ENCODE data around the gene PRM1.

The PRM1 gene

DNA sequence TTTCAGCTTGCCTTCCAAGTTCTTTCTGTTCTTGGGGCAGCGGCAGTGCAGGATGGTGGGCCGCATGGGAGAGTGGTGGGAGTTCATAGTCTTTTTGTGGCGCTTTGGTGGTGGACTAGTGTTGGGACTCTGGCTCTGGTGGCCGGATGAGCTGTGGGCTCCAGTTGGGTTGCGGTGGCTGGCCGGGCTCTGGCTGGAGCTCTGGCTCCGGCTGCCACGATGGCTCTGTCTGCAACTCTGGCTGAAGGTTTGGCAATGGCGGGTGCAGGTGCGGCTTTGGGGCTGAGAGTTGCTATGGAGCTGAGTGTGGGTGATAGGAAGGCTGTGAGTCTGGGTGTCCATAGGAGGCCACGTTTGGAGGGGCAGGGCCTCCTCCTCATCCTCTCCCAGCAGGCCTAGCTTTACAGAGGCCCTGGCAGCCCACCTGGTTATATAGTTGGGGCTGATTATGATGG, 12.2 kb downstream of the PRM1 start, which contains the start of gene TNP2:
TNP2 (minus strand) TSS at position 405 of the 455 bp plus-strand sequence; CDS start at position 342, 63 bp downstream.
- TF ChIP-seq TAF1 (IDR thresholded peaks at IDR 0.05; ENCODE audit: borderline replicate concordance, insufficient read depth, low read length) (no peak), SIN3A (IDR thresholded peaks at IDR 0.05; ENCODE audit: borderline replicate concordance, insufficient read depth, low read length) (no peak), POLR2AphosphoS5 (IDR thresholded peaks at IDR 0.05; ENCODE audit: low read depth, low read length) (no peak), FOXP2 (optimal IDR thresholded peaks at IDR 0.05; ENCODE audit: borderline replicate concordance, extremely low read depth, extremely low read length, insufficient read depth) (no peak)
- TF ChIP-seq, protein P1, sequence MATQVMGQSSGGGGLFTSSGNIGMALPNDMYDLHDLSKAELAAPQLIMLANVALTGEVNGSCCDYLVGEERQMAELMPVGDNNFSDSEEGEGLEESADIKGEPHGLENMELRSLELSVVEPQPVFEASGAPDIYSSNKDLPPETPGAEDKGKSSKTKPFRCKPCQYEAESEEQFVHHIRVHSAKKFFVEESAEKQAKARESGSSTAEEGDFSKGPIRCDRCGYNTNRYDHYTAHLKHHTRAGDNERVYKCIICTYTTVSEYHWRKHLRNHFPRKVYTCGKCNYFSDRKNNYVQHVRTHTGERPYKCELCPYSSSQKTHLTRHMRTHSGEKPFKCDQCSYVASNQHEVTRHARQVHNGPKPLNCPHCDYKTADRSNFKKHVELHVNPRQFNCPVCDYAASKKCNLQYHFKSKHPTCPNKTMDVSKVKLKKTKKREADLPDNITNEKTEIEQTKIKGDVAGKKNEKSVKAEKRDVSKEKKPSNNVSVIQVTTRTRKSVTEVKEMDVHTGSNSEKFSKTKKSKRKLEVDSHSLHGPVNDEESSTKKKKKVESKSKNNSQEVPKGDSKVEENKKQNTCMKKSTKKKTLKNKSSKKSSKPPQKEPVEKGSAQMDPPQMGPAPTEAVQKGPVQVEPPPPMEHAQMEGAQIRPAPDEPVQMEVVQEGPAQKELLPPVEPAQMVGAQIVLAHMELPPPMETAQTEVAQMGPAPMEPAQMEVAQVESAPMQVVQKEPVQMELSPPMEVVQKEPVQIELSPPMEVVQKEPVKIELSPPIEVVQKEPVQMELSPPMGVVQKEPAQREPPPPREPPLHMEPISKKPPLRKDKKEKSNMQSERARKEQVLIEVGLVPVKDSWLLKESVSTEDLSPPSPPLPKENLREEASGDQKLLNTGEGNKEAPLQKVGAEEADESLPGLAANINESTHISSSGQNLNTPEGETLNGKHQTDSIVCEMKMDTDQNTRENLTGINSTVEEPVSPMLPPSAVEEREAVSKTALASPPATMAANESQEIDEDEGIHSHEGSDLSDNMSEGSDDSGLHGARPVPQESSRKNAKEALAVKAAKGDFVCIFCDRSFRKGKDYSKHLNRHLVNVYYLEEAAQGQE (IDR thresholded peaks at IDR 0.05; ENCODE audit: insufficient read depth in 1 of 2, low read depth in 2 of 2, low read length in 2 of 2): no peak

DNA sequence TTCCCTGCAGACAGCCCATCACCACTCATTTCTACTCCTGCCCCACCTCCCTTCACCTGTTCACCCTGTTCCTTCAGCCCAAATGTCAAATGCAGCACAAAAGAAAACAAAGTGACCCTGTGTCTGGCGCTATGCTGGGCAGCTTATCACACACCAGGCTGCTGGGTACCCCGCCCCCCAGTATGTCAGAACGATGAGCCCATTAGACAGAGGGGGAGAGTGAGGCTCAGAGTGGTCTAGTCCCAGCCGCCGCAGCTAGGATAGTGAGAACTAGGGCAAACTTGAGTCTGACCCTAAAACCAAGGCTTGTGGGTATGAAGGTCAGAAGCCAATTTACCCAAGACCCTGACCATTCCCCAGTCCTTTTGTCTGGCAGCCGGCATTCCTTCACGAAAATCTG, 16.0 kb downstream of the PRM1 start:
- no peak for TF ChIP-seq FOXP2 (optimal IDR thresholded peaks at IDR 0.05; ENCODE audit: borderline replicate concordance, extremely low read depth, extremely low read length, insufficient read depth)
- TF ChIP-seq TAF1 (IDR thresholded peaks at IDR 0.05; ENCODE audit: borderline replicate concordance, insufficient read depth, low read length): no peak
- no peak for TF ChIP-seq POLR2AphosphoS5 (IDR thresholded peaks at IDR 0.05; ENCODE audit: low read depth, low read length)
- TF ChIP-seq SIN3A (IDR thresholded peaks at IDR 0.05; ENCODE audit: borderline replicate concordance, insufficient read depth, low read length): no peak
- TF ChIP-seq, protein P1 (IDR thresholded peaks at IDR 0.05; ENCODE audit: insufficient read depth in 1 of 2, low read depth in 2 of 2, low read length in 2 of 2): no peak

DNA sequence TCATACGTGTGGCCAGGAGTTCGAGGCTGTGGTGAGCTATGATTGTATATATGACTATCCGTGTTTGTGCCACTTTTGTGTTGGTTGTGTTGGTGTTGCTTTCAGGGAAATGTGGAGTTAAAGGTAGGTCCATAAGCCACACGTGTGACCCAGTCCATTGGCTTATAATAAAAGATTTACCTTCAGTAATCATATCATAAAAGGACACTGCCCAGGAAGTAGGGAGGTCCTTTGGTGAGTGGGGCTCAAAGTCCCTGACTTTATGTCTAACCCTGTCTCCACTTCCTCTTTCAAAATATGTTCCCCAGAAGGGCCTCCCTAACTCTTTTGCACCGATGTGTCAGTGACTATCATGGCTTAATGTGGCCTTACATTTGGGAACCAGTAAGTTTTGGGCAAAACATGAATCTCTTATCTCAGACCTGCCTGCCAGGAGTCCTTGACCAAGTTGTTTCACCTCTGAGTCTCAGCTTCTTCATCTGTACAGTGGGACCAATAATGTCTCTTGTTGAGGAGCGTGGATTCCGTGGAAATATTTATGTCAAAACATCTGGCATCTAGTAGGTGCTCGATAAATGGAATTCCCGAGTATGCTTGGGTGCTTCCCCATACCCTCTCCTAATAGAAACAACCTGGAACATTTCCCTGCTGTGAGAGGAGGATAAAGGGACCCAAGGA, 16.8 kb downstream of the PRM1 start:
- no peak for TF ChIP-seq SIN3A (IDR thresholded peaks at IDR 0.05; ENCODE audit: borderline replicate concordance, insufficient read depth, low read length)
- no peak for TF ChIP-seq POLR2AphosphoS5 (IDR thresholded peaks at IDR 0.05; ENCODE audit: low read depth, low read length)
- TF ChIP-seq, protein P1 (IDR thresholded peaks at IDR 0.05; ENCODE audit: insufficient read depth in 1 of 2, low read depth in 2 of 2, low read length in 2 of 2): no peak
- TF ChIP-seq FOXP2 (optimal IDR thresholded peaks at IDR 0.05; ENCODE audit: borderline replicate concordance, extremely low read depth, extremely low read length, insufficient read depth): no peak
- no peak for TF ChIP-seq TAF1 (IDR thresholded peaks at IDR 0.05; ENCODE audit: borderline replicate concordance, insufficient read depth, low read length)

DNA sequence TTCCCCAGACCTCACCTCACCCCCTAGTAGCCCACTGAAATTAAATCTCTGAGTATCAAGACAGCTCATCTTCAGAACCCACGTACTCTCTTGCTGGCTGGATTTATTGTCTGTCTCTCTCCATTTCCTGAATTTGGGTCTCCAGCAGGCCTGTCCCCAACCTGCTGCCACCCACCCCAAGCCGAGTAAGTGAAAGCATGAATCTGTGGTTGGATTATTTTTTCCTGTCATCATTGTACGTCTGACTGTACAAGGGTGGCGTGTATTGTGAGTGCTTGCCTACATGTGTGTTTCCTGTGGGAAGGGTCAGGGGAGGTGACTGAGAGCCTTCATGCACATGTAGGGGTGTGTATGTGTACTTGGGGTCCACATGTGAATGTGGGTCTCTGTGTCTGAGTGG, 17.4 kb downstream of the PRM1 start:
- TF ChIP-seq, protein P1 (IDR thresholded peaks at IDR 0.05; ENCODE audit: insufficient read depth in 1 of 2, low read depth in 2 of 2, low read length in 2 of 2): no peak
- TF ChIP-seq FOXP2 (optimal IDR thresholded peaks at IDR 0.05; ENCODE audit: borderline replicate concordance, extremely low read depth, extremely low read length, insufficient read depth) (no peak), SIN3A (IDR thresholded peaks at IDR 0.05; ENCODE audit: borderline replicate concordance, insufficient read depth, low read length) (no peak), POLR2AphosphoS5 (IDR thresholded peaks at IDR 0.05; ENCODE audit: low read depth, low read length) (no peak), TAF1 (IDR thresholded peaks at IDR 0.05; ENCODE audit: borderline replicate concordance, insufficient read depth, low read length) (no peak)
